SK-N-SH (cell line): Measurements from ENCODE around the gene OGFOD3. TPM values are rescaled to one million over a fixed set of nuclear protein-coding genes. Genes with fewer than 3 reads are reported as not detected.

Experiments used
- CTCF ChIA-PET: fragments of 300-600, 350-600 bp; formaldehyde crosslinking; extraction: SDS; loops from one replicate; lab custom pipeline; 2021; lab: Yijun Ruan, JAX
- POLR2A ChIA-PET: fragments of 350-600 bp; sonication (Branson Sonifier 250); formaldehyde crosslinking; extraction: SDS; loops from one replicate; lab custom pipeline; 2020; ENCODE audit warnings: antibody characterized with exemption, inconsistent platforms; lab: Yijun Ruan, JAX
- DNase-seq: peaks from one replicate; pipeline ENCODE4 v3.0.0; 2012
- H2AFZ ChIP-seq: fragments of 200-600 bp; sonication (generic); 2 replicates; pipeline ENCODE4 v1.8.1; 2016; ENCODE audit warnings: antibody characterized with exemption, mild to moderate bottlenecking, low read depth
- H3F3A ChIP-seq: fragments of 200-600 bp; sonication (generic); replicated peaks from 2 replicates; pipeline ENCODE3; 2016; ENCODE audit warnings: antibody characterized with exemption, mild to moderate bottlenecking; ENCODE audit not compliant: insufficient read depth
- H3K27ac ChIP-seq, 2 experiments: fragments of 200-500 bp in 1 of 2; fragments of 200-600 bp in 1 of 2; sonication (Bioruptor generic) in 1 of 2; sonication (generic), shearing (Covaris generic) in 1 of 2; 2 replicates each; pipeline versions ENCODE4 v1.5.1 to v1.6.1; 2014 to 2016; ENCODE audit warnings: low read depth in 2 of 2, inconsistent platforms in 1 of 2, low read length in 1 of 2, mild to moderate bottlenecking in 1 of 2, mixed read lengths in 1 of 2
- H3K27me3 ChIP-seq: fragments of 200-600 bp; sonication (generic), shearing (Covaris generic); 2 replicates; pipeline ENCODE4 v1.6.1; 2016; ENCODE audit warnings: mixed run types; ENCODE audit not compliant: insufficient read depth
- H3K36me3 ChIP-seq, 2 experiments: fragments of 200-500 bp in 1 of 2; fragments of 200-600 bp in 1 of 2; sonication (Bioruptor generic) in 1 of 2; sonication (generic) in 1 of 2; replicated peaks in 1 of 2; 2 replicates each; pipeline versions ENCODE3 to v1.5.1; 2014 to 2016; ENCODE audit warnings: low read length in 1 of 2, mild to moderate bottlenecking in 1 of 2; ENCODE audit not compliant: insufficient read depth in 2 of 2, control insufficient read depth in 1 of 2
- H3K4me1 ChIP-seq, 2 experiments: fragments of 200-500 bp in 1 of 2; fragments of 200-600 bp in 1 of 2; sonication (Bioruptor generic) in 1 of 2; sonication (generic), shearing (Covaris generic) in 1 of 2; 2 replicates each; pipeline versions ENCODE4 v1.5.1 to v1.6.1; 2014 to 2016; ENCODE audit warnings: low read depth in 1 of 2, low read length in 1 of 2, mixed run types in 1 of 2; ENCODE audit not compliant: insufficient read depth in 2 of 2, control insufficient read depth in 1 of 2
- H3K4me2 ChIP-seq: fragments of 200-600 bp; sonication (generic), shearing (Covaris generic); 2 replicates; pipeline ENCODE4 v1.6.1; 2017; ENCODE audit warnings: mixed run types
- H3K4me3 ChIP-seq, 2 experiments: fragments of 200-500 bp in 1 of 2; fragments of 200-600 bp in 1 of 2; sonication (Bioruptor generic) in 1 of 2; sonication (generic), shearing (Covaris generic) in 1 of 2; 2 replicates each; pipeline versions ENCODE4 v1.5.1 to v1.8.1; 2014 to 2016; ENCODE audit warnings: low read depth in 2 of 2, inconsistent platforms in 1 of 2, low read length in 1 of 2, mild to moderate bottlenecking in 1 of 2, mixed read lengths in 1 of 2, moderate library complexity in 1 of 2
- H3K79me2 ChIP-seq: fragments of 200-600 bp; sonication (generic); 2 replicates; pipeline ENCODE4 v1.8.1; 2017; ENCODE audit warnings: mild to moderate bottlenecking; ENCODE audit not compliant: insufficient read depth
- H3K9ac ChIP-seq: fragments of 200-600 bp; sonication (generic); 2 replicates; pipeline ENCODE4 v1.6.1; 2017; ENCODE audit warnings: mixed run types
- H3K9me2 ChIP-seq: fragments of 200-600 bp; sonication (generic); 2 replicates; pipeline ENCODE4 v1.6.1; 2017; ENCODE audit warnings: mixed run types
- H3K9me3 ChIP-seq: fragments of 200-600 bp; sonication (generic); 2 replicates; pipeline ENCODE4 v1.6.1; 2017; ENCODE audit warnings: mixed run types, mild to moderate bottlenecking, moderate library complexity
- H4K20me1 ChIP-seq: fragments of 200-600 bp; sonication (generic); 2 replicates; pipeline ENCODE4 v1.6.1; 2017; ENCODE audit warnings: mild to moderate bottlenecking, mixed run types; ENCODE audit not compliant: insufficient read depth
- EZH2phosphoT487 ChIP-seq: fragments of 200-600 bp; sonication (generic); IDR thresholded peaks from 2 replicates; pipeline ENCODE4 v1.6.1; 2017; ENCODE audit warnings: low read depth, mixed run types, mild to moderate bottlenecking, antibody characterized with exemption, moderate library complexity, borderline replicate concordance
- FOSL2 ChIP-seq: IDR thresholded peaks from 2 replicates; pipeline ENCODE4 v1.4.0; 2012; ENCODE audit warnings: low read depth, mild to moderate bottlenecking, moderate library complexity, borderline replicate concordance
- FOXJ3 ChIP-seq: sonication (generic); formaldehyde crosslinking; IDR thresholded peaks from 2 replicates; pipeline ENCODE4 v1.5.1; 2020; ENCODE audit warnings: mild to moderate bottlenecking, missing genetic modification reagents
- JUND ChIP-seq: IDR thresholded peaks from 2 replicates; pipeline ENCODE4 v1.4.0; 2012
- MEF2A ChIP-seq: IDR thresholded peaks from 2 replicates; pipeline ENCODE4 v1.4.0; 2012; ENCODE audit warnings: low read depth, borderline replicate concordance
- MXI1 ChIP-seq: IDR thresholded peaks from 2 replicates; pipeline ENCODE4 v1.6.1; 2012; ENCODE audit warnings: mild to moderate bottlenecking, low read depth, low read length, improper control_type of control experiment
- PBX3 ChIP-seq: IDR thresholded peaks from 2 replicates; pipeline ENCODE4; 2012
- RCOR1 ChIP-seq: fragments of 150-350 bp; IDR thresholded peaks from 2 replicates; pipeline ENCODE4 v1.6.1; 2017; ENCODE audit warnings: antibody characterized with exemption, low read length
- REST ChIP-seq: IDR thresholded peaks from 2 replicates; pipeline ENCODE4 v1.6.1; 2012; ENCODE audit warnings: mild to moderate bottlenecking, low read depth, low read length, moderate library complexity
- RXRA ChIP-seq: IDR thresholded peaks from 2 replicates; pipeline ENCODE4 v1.4.0; 2012; ENCODE audit warnings: low read depth, mild to moderate bottlenecking, borderline replicate concordance
- SIN3A ChIP-seq: IDR thresholded peaks from 2 replicates; pipeline ENCODE4 v1.6.1; 2012; ENCODE audit warnings: low read depth, mild to moderate bottlenecking, low read length, moderate library complexity, borderline replicate concordance
- TAF1 ChIP-seq: IDR thresholded peaks from 2 replicates; pipeline ENCODE4 v1.6.1; 2012; ENCODE audit warnings: low read depth, mild to moderate bottlenecking, low read length, moderate library complexity, borderline replicate concordance
- TCF12 ChIP-seq: IDR thresholded peaks from 2 replicates; pipeline ENCODE4 v1.4.0; 2012
- WGBS: methylation state at CpG from one replicate; pipeline ENCODE4 v1.1.6; 2017; ENCODE audit warnings: low lambda C conversion rate; 5-methylcytosine and 5-hydroxymethylcytosine counted together
- polyA plus RNA-seq, 3 experiments: library from polyadenylated mRNA; depleted of rRNA; stranded (reverse); fragments of >200 nt; gene quantifications; 2 replicates each; pipeline ENCODE4 v1.2.3, GENCODE V29; 2012
- TF ChIP-seq, protein P1 (sequence below): fragments of 150-350 bp; IDR thresholded peaks from 2 replicates; pipeline ENCODE4 v1.6.1; 2016; ENCODE audit warnings: mild to moderate bottlenecking, low read depth, low read length
- TF ChIP-seq, protein P2 (sequence below): fragments of 200-600 bp; sonication (generic); IDR thresholded peaks from 2 replicates; pipeline ENCODE4 v1.6.1; 2017; ENCODE audit warnings: antibody characterized with exemption, mild to moderate bottlenecking, moderate library complexity
- TF ChIP-seq, protein P3 (sequence below): fragments of 150-350 bp; IDR thresholded peaks from 2 replicates; pipeline ENCODE4 v1.6.1; 2017; ENCODE audit warnings: antibody characterized with exemption, low read length, low read depth, borderline replicate concordance

Gene OGFOD3
- polyA plus RNA-seq, 1 of the 3 experiments (the other 2 are of a cell fraction) = 68.2 TPM

GRCh38 chr17:82446124-82446523, 27.7 kb upstream of the OGFOD3 start (continued):
- no peak for TF ChIP-seq REST
- TF ChIP-seq RXRA = no peak
- TF ChIP-seq EZH2phosphoT487 = no peak
- TF ChIP-seq SIN3A = no peak
- no peak for TF ChIP-seq FOXJ3 (CRISPR knock-in tag)
- no peak for TF ChIP-seq MEF2A
- no peak for TF ChIP-seq RCOR1
- no peak for TF ChIP-seq MXI1
- TF ChIP-seq, all 33 proteins: peak for 0

GRCh38 chr17:82445542-82445941, 27.2 kb upstream of the OGFOD3 start:
- Histone ChIP-seq H3K9me3 (no peaks in the 10 kb centered on the region), H3F3A (peaks cover 7% of the 10 kb centered on the region), H3K4me1 (peaks cover 8 to 31% of the 10 kb centered on the region in 2 experiments; a peak in 1 of 4 replicates), H3K27me3 (no peaks in the 10 kb centered on the region), H3K36me3 (peaks cover 7 to 52% of the 10 kb centered on the region in 2 experiments), H3K4me2 (no peak overlapping the region; the same call in 1 of the 2 replicates), H3K9ac (no peak overlapping the region), H4K20me1 (peaks cover 18% of the 10 kb centered on the region), H3K4me3 (no peak overlapping the region), H2AFZ (no peak overlapping the region), H3K27ac (peak overlapping the region in 1 of 2 experiments; percentile 48; a peak in 1 of 4 replicates), H3K79me2 (peaks cover 43% of the 10 kb centered on the region), H3K9me2 (no peaks in the 10 kb centered on the region)
- ChIA-PET POLR2A (no interaction called here), CTCF (interaction anchor here (0.9 to 1.5 kb wide), 2 partner anchors 10 to 21 kb away, joined by 3 to 4 read pairs; no protein-coding TSS in a partner anchor)
- peak; percentile 36 for DNase-seq
- TF ChIP-seq, protein P1, sequence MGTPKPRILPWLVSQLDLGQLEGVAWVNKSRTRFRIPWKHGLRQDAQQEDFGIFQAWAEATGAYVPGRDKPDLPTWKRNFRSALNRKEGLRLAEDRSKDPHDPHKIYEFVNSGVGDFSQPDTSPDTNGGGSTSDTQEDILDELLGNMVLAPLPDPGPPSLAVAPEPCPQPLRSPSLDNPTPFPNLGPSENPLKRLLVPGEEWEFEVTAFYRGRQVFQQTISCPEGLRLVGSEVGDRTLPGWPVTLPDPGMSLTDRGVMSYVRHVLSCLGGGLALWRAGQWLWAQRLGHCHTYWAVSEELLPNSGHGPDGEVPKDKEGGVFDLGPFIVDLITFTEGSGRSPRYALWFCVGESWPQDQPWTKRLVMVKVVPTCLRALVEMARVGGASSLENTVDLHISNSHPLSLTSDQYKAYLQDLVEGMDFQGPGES = no peak
- TF ChIP-seq MXI1 (no peak), REST (no peak), FOXJ3 (CRISPR knock-in tag) (no peak), SIN3A (no peak), JUND (no peak), PBX3 (no peak), TAF1 (no peak), FOSL2 (no peak), TCF12 (no peak)
- TF ChIP-seq, protein P2, sequence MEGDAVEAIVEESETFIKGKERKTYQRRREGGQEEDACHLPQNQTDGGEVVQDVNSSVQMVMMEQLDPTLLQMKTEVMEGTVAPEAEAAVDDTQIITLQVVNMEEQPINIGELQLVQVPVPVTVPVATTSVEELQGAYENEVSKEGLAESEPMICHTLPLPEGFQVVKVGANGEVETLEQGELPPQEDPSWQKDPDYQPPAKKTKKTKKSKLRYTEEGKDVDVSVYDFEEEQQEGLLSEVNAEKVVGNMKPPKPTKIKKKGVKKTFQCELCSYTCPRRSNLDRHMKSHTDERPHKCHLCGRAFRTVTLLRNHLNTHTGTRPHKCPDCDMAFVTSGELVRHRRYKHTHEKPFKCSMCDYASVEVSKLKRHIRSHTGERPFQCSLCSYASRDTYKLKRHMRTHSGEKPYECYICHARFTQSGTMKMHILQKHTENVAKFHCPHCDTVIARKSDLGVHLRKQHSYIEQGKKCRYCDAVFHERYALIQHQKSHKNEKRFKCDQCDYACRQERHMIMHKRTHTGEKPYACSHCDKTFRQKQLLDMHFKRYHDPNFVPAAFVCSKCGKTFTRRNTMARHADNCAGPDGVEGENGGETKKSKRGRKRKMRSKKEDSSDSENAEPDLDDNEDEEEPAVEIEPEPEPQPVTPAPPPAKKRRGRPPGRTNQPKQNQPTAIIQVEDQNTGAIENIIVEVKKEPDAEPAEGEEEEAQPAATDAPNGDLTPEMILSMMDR = no peak
- TF ChIP-seq, protein P3, sequence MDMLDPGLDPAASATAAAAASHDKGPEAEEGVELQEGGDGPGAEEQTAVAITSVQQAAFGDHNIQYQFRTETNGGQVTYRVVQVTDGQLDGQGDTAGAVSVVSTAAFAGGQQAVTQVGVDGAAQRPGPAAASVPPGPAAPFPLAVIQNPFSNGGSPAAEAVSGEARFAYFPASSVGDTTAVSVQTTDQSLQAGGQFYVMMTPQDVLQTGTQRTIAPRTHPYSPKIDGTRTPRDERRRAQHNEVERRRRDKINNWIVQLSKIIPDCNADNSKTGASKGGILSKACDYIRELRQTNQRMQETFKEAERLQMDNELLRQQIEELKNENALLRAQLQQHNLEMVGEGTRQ = no peak
- 91% methylated on average over 12 of the region's 13 CpGs for WGBS
